NK-92 (cell line): ENCODE data around the gene SEMA3C.

Experiments
- DNase-seq: peaks from one replicate; lab custom pipeline; 2025; ENCODE audit not compliant: unreplicated experiment; lab: John Stamatoyannopoulos, UW

SEMA3C gene

DNA sequence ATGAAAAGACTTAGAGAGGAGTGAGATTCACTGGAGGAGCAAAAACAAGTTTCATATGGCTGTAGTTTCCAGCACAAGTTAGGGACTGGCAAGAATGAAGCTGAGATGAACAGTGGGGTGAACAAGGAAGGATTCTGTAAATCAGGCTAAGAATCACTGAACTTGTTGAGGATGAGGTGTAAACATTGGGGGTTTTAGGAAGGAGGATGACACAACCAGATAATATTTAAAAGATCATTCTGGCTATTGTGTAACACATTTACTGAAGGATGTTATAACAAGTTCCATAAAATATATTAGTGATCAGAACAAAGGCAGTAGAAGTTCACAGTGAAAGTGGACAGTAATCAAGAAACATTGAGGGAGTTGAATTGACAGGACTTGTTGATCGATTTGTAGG, 211.5 kb downstream of the SEMA3C start:
- no peak for DNase-seq

DNA sequence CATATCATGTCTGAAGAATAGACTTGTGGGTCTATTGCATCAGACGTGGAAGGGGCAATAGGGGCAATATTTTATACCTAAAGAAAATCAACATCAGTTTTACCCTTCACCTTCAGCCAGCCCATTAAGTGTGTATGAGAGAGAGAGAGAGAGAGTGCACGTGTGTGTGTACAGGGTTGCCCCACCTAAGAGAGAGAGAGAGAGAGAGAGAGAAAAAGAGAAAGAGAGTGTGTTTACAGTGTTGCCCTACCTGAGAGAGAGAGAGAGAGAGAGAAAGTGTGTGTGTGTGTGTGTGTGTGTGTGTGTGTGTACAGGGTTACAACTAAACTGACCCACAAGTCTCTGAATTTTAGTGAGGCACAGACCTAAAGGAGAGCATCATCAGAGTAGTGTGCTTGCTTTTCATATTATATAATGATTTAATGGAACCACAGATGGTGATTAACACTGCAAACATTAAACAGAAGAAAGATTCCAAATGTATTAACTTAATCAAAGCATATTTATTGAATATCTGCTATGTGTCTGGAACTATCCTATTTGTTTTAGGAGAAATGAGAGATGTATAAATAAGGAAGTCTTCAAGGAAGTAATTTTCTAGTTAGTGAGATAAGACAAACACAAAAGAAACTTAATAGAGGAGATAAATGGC, 213.6 kb downstream of the SEMA3C start:
- no peak for DNase-seq

GRCh38 chr7:80703272-80703671, 215.6 kb downstream of the SEMA3C start:
- DNase-seq, result no peak

GRCh38 chr7:80699721-80700256, 219.1 kb downstream of the SEMA3C start:
- no peak for DNase-seq

DNA sequence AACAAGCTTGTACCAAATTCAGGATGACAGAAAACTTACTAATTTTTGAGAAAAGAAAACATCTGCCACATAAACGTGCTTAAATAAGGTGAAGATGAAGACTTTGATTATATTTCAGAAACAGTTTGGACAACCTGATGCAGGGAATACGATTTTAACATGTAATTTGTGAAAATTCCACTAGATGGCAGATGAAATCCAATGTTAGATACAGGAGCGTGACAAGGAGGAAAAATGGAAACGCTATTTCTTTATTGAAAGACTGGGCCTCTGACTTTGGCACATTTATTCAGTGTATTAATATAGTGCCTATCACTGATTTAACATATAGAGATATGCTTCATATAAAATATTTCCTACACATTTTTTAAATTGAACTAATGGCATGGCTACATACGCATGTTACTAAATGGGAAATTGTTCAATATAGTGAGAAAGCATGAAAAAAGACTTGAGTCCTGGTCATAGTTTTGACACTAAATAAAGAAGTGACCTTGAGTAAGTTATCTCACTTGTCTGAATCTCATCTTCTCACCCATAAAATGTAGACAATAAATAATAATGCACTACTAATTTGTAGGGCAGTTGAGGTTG, 219.7 kb downstream of the SEMA3C start:
- no peak for DNase-seq
